ENCODE results near the gene GRK1. TPM values are rescaled to one million over a fixed set of nuclear protein-coding genes. Genes with fewer than 3 reads are reported as not detected.

GRK1 gene
- total RNA-seq, 1 donor from 2014 or later = 1.5 TPM

DNA sequence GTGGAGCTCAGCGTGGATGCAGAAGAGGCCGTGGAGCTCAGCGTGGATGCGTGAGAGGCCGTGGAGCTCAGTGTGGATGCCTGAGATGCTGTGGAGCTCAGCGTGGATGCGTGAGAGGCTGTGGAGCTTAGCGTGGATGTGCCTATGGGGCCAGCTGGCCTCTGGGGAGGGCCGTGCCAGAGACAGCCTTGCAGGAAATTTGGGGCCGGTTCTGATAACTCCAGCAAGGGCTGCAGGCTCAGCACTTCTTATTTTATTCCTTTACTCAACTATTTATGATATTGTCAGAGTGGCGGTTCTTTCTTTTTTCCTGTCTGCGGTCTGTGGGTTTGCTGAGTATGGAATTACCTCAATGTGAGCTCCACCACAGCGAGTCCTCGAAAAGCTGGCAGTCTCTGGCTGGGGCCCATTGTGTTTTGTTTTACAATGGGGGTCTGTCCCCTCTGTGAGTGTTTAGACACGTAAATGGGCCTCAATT, 74.2 kb downstream of the GRK1 start:
- Mint-ChIP-seq H3K4me1 (peaks cover 4% of the 10 kb centered on the region), H3K27ac (ENCODE audit: unreplicated experiment) (no peak overlapping the region), H3K27me3 (ENCODE audit: low read depth) (no peaks in the 10 kb centered on the region), H3K36me3 (ENCODE audit: low read depth) (no peaks in the 10 kb centered on the region), H3K4me3 (no peak overlapping the region), H3K9me3 (no peaks in the 10 kb centered on the region)
- no peak for DNase-seq (ENCODE audit: low read depth, low spot score)
- TF ChIP-seq, protein P1, sequence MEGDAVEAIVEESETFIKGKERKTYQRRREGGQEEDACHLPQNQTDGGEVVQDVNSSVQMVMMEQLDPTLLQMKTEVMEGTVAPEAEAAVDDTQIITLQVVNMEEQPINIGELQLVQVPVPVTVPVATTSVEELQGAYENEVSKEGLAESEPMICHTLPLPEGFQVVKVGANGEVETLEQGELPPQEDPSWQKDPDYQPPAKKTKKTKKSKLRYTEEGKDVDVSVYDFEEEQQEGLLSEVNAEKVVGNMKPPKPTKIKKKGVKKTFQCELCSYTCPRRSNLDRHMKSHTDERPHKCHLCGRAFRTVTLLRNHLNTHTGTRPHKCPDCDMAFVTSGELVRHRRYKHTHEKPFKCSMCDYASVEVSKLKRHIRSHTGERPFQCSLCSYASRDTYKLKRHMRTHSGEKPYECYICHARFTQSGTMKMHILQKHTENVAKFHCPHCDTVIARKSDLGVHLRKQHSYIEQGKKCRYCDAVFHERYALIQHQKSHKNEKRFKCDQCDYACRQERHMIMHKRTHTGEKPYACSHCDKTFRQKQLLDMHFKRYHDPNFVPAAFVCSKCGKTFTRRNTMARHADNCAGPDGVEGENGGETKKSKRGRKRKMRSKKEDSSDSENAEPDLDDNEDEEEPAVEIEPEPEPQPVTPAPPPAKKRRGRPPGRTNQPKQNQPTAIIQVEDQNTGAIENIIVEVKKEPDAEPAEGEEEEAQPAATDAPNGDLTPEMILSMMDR (conservative IDR thresholded peaks at IDR 0.05) = no peak

DNA sequence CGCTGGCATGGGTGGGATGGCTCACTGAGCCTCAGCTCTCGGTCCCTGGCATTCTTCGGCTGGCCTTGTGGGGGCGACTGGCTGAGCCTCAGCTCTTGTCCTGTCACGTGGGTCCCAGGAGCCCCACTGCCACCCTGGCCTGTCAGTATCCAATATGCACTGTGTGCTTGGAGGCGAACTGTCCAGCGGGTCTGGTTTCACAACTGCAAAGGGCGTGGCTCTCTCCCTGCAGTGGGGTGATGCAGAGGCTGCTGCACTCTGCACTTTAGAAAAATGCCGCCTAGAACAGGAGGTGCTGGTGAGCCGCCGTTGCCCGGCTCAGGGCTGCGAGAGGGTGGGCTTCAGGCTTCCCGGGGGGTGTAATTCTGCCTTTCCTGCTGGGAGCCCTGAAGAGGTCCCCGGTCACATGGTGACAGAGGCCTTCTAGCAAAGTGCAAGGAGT, 75.0 kb downstream of the GRK1 start:
- Mint-ChIP-seq H3K27me3 (ENCODE audit: low read depth) (no peaks in the 10 kb centered on the region), H3K36me3 (ENCODE audit: low read depth) (no peaks in the 10 kb centered on the region), H3K9me3 (no peaks in the 10 kb centered on the region), H3K27ac (ENCODE audit: unreplicated experiment) (no peak overlapping the region), H3K4me3 (no peak overlapping the region), H3K4me1 (peaks cover 4% of the 10 kb centered on the region)
- no peak for DNase-seq (ENCODE audit: low read depth, low spot score)
- TF ChIP-seq, protein P1 (conservative IDR thresholded peaks at IDR 0.05) = peak; percentile 25

DNA sequence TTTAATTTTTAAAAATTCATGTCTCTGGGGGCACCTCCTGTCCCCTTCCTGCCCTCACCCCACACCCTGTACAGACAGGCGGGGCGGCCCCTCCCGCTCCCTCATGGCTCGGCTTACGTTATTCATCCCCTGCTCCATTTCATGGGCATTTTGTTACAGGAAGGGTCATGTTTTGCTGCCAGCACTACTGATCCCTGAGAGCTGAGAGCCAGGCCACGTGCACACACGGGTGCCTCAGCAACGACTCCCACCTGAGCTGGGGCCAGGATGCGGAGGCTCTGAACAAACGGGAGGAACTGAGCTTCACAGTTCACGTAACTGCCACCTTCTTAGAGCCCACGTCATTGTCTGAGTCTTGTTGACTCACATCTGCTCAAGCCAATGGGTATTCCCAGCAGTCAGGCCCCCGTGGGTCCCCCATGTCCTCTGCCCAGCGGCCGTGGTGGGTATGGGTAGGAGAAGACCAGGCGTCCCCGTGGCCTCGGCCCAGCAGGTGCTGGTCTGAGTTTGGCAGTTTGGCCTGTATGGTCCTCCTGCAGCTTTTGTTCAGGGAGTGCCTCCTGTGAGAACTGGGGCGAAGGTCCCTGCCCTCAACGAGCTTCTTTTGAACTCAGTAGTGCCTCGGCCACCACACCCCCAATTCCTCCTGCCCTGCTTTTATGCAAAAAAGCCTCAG, 75.6 kb downstream of the GRK1 start:
- Mint-ChIP-seq H3K36me3 (ENCODE audit: low read depth) (no peaks in the 10 kb centered on the region), H3K4me1 (peaks cover 4% of the 10 kb centered on the region), H3K27me3 (ENCODE audit: low read depth) (no peaks in the 10 kb centered on the region), H3K9me3 (no peaks in the 10 kb centered on the region), H3K4me3 (no peak overlapping the region), H3K27ac (ENCODE audit: unreplicated experiment) (no peak overlapping the region)
- DNase-seq (ENCODE audit: low read depth, low spot score) = no peak
- TF ChIP-seq, protein P1 (conservative IDR thresholded peaks at IDR 0.05) = no peak

DNA sequence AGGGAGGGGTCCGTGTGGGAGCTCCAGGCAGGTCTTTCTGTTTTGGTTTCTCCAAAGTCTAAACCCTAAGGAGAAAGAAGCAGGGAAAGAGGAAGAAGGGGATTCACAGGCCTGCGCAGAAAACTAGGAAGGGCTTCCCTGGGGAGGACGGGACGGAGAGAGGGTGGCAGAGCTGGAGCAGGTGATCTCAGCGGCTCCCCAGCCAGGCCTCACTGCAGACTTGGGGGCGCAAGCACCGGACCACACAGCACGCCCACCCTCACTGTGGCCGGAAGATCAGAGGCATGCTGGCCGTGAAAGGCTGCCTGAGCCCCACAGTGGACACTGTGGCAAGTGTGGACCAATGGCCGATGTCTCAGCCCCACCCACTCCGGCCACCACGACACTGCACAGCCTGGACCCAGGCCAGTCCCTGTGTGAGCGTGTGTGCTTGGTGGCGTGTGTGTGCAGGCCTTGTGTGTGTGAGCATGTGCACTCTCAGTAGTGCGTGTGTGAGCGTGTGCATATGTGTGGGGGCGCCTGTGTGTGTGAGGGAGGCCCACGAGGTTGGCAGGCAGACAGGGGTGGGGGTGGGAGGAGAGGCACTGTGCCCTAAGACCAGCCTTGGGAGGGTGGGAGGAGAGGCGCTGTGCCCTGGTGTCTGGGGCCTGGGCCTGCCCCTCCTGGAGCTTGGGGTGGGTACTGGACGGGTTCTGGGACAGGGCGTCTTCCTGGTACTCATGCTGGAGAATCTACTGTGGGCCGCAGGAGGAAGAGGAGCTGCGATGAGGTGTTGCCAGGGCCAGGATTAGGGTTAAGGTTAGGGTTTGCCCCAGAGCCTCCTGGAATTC, 76.6 kb downstream of the GRK1 start:
- Mint-ChIP-seq H3K27ac (ENCODE audit: unreplicated experiment) (no peak overlapping the region), H3K27me3 (ENCODE audit: low read depth) (no peaks in the 10 kb centered on the region), H3K4me3 (no peak overlapping the region), H3K9me3 (no peaks in the 10 kb centered on the region), H3K36me3 (ENCODE audit: low read depth) (no peaks in the 10 kb centered on the region), H3K4me1 (peaks cover 4% of the 10 kb centered on the region)
- TF ChIP-seq, protein P1 (conservative IDR thresholded peaks at IDR 0.05) = no peak
- no peak for DNase-seq (ENCODE audit: low read depth, low spot score)

DNA sequence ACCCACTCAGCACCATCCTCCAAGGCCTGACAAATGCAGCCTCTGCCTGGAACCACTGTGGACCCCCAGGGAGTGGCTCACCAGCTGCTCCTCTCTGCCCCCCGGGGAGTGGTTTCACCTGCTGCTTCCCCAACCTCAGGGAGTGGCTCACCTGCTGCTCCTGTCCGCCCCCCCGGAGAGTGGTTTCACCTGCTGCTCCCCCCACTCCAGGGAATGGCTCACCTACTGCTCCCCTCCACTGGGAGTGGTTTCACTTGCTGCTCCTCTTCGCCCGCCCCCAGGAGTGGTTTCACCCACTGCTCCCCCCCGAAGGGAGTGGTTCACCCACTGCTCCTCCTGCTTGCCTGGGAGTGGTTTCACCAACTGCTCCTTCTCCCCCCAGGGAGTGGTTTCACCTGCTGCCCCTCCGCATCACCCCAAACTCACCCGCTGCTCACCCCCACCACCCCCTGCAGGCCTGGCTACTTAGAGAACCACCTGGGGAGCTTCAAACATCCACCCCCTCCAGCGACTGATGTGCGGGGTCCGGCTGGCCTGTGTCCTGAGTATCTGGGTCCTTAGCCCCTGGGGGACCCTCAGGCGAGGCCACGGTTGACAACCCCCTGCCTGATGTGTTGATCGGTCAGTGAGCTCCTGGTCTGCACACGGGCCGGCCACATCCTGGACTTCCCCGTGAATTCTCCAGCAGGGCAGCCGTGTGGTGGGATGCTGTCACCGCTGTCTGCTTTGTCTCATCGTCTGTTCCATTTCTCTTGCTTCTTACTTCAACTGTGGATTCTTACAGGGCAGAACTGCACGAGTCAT, 77.4 kb downstream of the GRK1 start:
- Mint-ChIP-seq H3K4me3 (no peak overlapping the region), H3K27ac (ENCODE audit: unreplicated experiment) (no peak overlapping the region), H3K9me3 (no peaks in the 10 kb centered on the region), H3K4me1 (peaks cover 4% of the 10 kb centered on the region), H3K36me3 (ENCODE audit: low read depth) (no peaks in the 10 kb centered on the region), H3K27me3 (ENCODE audit: low read depth) (no peaks in the 10 kb centered on the region)
- TF ChIP-seq, protein P1 (conservative IDR thresholded peaks at IDR 0.05) = no peak
- no peak for DNase-seq (ENCODE audit: low read depth, low spot score)

All from neural crest cell (in vitro differentiated cells).